Sigmoid colon (tissue), 7 donors: ENCODE measurements around the gene ANKRD33B. TPM values are rescaled to one million over a fixed set of nuclear protein-coding genes. Genes with fewer than 3 reads are reported as not detected.

ENCODE experiments used
- DNase-seq: peaks from one replicate; pipeline ENCODE4 v3.0.0-alpha.2; 2019
- H3K27ac ChIP-seq, 4 donors: fragments of 200-600 bp; sonication (generic); one replicate each; pipeline ENCODE4 v1.5.1; 2016 to 2019; ENCODE audit warnings: mild to moderate bottlenecking in 1 of 4
- H3K27me3 ChIP-seq, 3 donors: fragments of 200-600 bp; sonication (generic); one replicate each; pipeline ENCODE4 v1.5.1; 2019; ENCODE audit warnings: mild to moderate bottlenecking in 1 of 3
- H3K36me3 ChIP-seq, 4 donors: fragments of 200-600 bp; sonication (generic); one replicate each; pipeline ENCODE4 v1.5.1; 2016 to 2019
- H3K4me1 ChIP-seq, 4 donors: fragments of 200-600 bp; sonication (generic); one replicate each; pipeline ENCODE4 v1.5.1; 2017 to 2019
- H3K4me3 ChIP-seq, 4 donors: fragments of 200-600 bp; sonication (generic); one replicate each; pipeline ENCODE4 v1.5.1; 2017 to 2019; ENCODE audit warnings: mild to moderate bottlenecking in 2 of 4, moderate library complexity in 1 of 4
- H3K9me3 ChIP-seq, 4 donors: fragments of 200-600 bp in 3 of 4; sonication (generic) in 3 of 4; one replicate each; pipeline versions ENCODE4 v1.5.1 to v1.6.1; 2013 to 2019
- EP300 ChIP-seq, 4 donors: sonication (generic); formaldehyde crosslinking; IDR thresholded peaks; one replicate each; pipeline ENCODE4 v1.6.1; 2017; ENCODE audit warnings: antibody characterized with exemption in 4 of 4
- POLR2A ChIP-seq, 2 donors: fragments of 450-650 bp; IDR thresholded peaks; one replicate each; pipeline ENCODE4 v1.6.1; 2016; ENCODE audit warnings: antibody characterized with exemption in 2 of 2, mild to moderate bottlenecking in 2 of 2, moderate library complexity in 2 of 2
- POLR2AphosphoS5 ChIP-seq, 4 donors: sonication (generic); formaldehyde crosslinking; IDR thresholded peaks; one replicate each; pipeline ENCODE4 v1.6.1; 2017; ENCODE audit warnings: antibody characterized with exemption in 4 of 4
- WGBS, 2 donors: extraction: QIAGEN DNeasy Blood & Tissue Kit; methylation state at CpG; one replicate each; pipeline ENCODE4 v1.1.7; 2013; 5-methylcytosine and 5-hydroxymethylcytosine counted together
- intact Hi-C: fragments of 100-400 bp; cut with DNase I; formaldehyde crosslinking; loops from one replicate; pipeline ENCODE4 v1.15.1; 2023
- polyA plus RNA-seq, 3 donors: library from polyadenylated mRNA; stranded (reverse); fragments of 200-250 nt; gene quantifications; one replicate each; pipeline ENCODE4 v1.2.3, GENCODE V29; 2013
- total RNA-seq, 4 donors: library from RNA; depleted of rRNA; stranded (reverse); fragments of >200 nt; gene quantifications; one replicate each; pipeline ENCODE4 v1.1.0, GENCODE V29; 2016
- TF ChIP-seq, protein P1 (sequence below), 4 experiments: fragments of 450-650 bp in 3 of 4; fragments of 200-600 bp in 1 of 4; IDR thresholded peaks; one replicate each; pipeline ENCODE4 v1.5.1; 2016 to 2019; ENCODE audit warnings: antibody characterized with exemption in 4 of 4, mild to moderate bottlenecking in 3 of 4, moderate library complexity in 2 of 4
- donor health status: healthy with polysubstance abuse.
- donor health status: Bipolar disorder and iron deficiency.
- donor health status: healthy.

The ANKRD33B gene
- total and polyA plus RNA-seq, 7 donors, result 0.23 to 4.6 (median 2.7) TPM

DNA sequence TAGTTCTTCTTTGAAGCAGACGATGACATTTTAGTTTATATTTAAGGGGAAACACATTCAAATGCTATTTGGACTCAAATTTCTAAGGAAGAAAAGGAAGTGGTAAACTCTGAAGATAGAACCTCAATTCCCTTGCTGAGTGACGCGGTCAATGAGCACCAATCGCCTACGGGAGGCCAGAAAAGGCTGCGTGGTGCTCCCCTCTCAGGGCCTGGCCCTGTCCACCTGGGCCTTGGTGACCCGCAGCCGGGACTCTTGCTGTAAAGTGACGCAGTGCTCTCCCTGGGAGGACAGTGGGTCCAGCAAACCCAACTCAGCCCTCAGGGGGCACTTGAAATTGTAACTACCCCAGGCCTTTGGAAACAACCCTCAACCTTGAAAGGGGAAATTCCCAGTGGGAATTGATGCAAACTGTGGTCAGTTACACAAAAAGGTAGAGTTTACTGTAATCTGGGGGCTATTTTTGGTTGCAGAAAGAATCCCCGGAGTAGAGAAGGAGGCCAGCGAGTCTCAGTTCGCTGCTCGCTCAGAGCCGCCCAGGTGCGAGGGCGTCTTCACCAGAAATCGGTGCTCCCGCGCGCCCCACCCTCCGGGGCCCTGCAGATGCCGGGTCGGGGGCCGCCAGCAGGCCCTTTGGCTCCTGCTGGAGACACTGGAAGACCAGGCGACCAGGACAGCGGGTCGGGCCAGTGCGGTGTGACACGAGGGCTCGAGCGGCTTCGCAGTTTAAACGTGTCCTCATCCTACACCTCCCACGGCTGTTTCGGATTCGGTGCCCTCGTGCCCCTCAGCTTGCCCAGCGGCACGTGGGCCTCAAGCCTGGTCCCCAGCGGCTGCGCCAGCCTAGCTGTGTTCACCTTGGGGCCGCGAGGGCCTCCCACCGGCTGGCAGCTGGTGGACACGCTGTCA is 1.4 kb upstream of the ANKRD33B start:
- H3K27me3 ChIP-seq, result peaks cover 38 to 61% (median 42%) of the 10 kb centered on the region in 3 donors
- DNase-seq, result peak; percentile 56
- peak overlapping the region; percentile 63 to 73 (median 70) for H3K27ac ChIP-seq
- peak overlapping the region in 3 of 4 donors; percentile 52 to 66 (median 57) for H3K4me3 ChIP-seq
- H3K36me3 ChIP-seq, result no peaks in the 10 kb centered on the region
- H3K9me3 ChIP-seq, result no peaks in the 10 kb centered on the region
- TF ChIP-seq POLR2AphosphoS5 (IDR thresholded peaks at IDR 0.05) (no peak), POLR2A (IDR thresholded peaks at IDR 0.05) (no peak), EP300 (IDR thresholded peaks at IDR 0.05) (no peak)
- TF ChIP-seq, protein P1, sequence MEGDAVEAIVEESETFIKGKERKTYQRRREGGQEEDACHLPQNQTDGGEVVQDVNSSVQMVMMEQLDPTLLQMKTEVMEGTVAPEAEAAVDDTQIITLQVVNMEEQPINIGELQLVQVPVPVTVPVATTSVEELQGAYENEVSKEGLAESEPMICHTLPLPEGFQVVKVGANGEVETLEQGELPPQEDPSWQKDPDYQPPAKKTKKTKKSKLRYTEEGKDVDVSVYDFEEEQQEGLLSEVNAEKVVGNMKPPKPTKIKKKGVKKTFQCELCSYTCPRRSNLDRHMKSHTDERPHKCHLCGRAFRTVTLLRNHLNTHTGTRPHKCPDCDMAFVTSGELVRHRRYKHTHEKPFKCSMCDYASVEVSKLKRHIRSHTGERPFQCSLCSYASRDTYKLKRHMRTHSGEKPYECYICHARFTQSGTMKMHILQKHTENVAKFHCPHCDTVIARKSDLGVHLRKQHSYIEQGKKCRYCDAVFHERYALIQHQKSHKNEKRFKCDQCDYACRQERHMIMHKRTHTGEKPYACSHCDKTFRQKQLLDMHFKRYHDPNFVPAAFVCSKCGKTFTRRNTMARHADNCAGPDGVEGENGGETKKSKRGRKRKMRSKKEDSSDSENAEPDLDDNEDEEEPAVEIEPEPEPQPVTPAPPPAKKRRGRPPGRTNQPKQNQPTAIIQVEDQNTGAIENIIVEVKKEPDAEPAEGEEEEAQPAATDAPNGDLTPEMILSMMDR (IDR thresholded peaks at IDR 0.05), result no peak
- peaks cover 0 to 40% (median 30%) of the 10 kb centered on the region in 4 donors for H3K4me1 ChIP-seq
- WGBS, 2 donors, result 42 to 43% methylated on average over 45 of the region's 45 CpGs
- intact Hi-C loops, result no loop called here

DNA sequence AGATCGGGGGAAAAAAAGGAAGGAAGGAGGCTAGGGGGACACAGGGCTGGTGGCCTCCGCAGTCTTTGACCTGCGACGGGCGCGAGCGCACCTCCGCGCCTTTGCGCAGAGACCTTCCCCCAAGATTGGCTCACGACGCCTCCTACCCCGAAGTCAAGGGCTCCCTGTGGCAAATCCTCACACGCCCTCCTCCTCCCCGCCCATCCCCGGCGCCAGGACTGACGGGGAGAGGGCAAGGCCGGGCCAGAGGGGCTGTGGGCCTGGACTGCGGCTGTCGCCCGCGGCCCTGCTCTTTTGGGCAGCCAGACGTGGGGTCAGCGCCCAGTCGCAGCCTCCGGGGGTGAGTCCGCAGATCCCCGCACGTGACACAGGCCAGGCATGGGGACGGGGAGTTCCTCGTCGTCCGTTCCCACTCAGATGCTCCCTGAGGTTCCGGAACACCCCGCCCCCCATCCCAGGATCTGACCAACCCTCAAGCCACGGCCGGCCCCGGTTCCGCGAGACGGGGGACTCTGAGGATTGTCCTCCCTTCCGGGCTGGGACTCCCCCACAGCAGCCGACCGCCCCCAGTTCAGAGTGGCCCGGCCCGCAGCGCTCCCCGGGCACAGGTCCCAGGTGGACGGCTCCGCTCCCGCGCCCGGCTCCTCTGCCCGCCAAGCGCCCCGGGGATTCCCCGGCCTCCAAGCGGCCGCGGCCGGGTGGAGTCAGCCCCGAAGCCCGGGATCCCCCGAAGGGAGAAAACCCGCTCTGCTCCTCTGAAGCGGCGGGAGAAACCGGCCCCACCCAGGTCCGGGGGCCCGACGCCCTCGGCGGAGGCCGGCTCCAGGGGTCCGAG is 543 bp upstream of the ANKRD33B start:
- peaks cover 0 to 48% (median 39%) of the 10 kb centered on the region in 4 donors for H3K4me1 ChIP-seq
- 3% methylated on average over 76 of the region's 76 CpGs for WGBS, 2 donors
- H3K36me3 ChIP-seq, result no peaks in the 10 kb centered on the region
- no peaks in the 10 kb centered on the region for H3K9me3 ChIP-seq
- peak overlapping the region; percentile 63 to 73 (median 70) for H3K27ac ChIP-seq
- peaks cover 38 to 61% (median 42%) of the 10 kb centered on the region in 3 donors for H3K27me3 ChIP-seq
- peak; percentile 82 for DNase-seq
- H3K4me3 ChIP-seq, result peak overlapping the region; percentile 28 to 66 (median 54)
- intact Hi-C loops, result no loop called here
- TF ChIP-seq, protein P1 (IDR thresholded peaks at IDR 0.05), result no peak
- no peak for TF ChIP-seq EP300 (IDR thresholded peaks at IDR 0.05)
- peak in 2 of 4 donors; percentile 16 to 39 for TF ChIP-seq POLR2AphosphoS5 (IDR thresholded peaks at IDR 0.05)

DNA sequence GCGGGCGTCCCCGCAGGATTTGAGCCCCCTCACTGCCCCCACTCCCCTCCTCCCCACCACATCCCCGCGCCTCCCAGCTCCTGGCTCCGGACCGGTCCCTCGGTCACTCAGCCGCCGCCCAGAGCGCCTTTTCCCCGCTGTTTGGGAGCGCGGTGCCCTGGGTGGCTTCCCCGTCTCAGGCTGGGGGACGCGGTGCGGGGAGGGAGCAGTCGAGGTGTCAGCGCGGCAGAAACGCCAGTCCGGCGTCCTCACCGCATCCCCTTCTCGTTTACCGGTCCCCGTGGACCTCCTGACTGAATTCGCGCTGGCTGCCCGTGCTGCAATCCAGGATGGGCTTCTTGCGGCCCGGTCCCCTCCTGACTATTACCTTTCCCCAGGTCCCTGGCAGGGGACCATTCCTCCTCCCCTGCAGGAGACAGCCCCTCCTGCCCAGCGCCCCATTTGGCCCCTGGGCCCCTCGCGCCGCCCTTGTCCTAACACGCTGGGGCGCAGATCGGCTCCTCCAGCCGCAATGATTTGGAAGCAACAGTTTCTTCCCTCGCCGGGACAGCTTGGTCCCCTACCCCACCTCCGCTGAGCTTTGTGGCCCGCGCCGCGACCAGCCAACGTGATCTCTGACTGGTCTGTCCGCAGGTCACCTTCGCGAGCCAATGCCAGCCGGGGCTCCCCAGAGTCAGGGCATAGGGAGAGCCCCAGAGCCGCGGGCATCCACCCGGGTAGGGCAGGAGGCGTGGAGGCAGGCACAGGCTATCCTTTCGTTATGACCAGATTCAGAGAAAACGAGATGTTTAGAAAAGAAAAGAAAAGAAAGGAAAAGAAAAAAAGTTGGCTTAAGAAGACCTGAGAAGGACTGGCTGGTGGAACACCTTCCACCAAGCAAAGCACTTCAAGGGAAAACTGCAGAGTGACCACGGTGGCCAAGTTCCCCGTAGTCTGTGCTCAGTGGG is 1.2 kb downstream of the ANKRD33B start:
- no peaks in the 10 kb centered on the region for H3K9me3 ChIP-seq
- no peak for DNase-seq
- intact Hi-C loops, result loop anchor here (5.0 kb wide), 1 partner anchor 62 kb away; no protein-coding TSS in a partner anchor
- no peaks in the 10 kb centered on the region for H3K36me3 ChIP-seq
- H3K4me3 ChIP-seq, result peak overlapping the region; percentile 31 to 66 (median 54)
- WGBS, 2 donors, result 3 to 5% methylated on average over 61 of the region's 61 CpGs
- peak overlapping the region; percentile 51 to 73 (median 62) for H3K27ac ChIP-seq
- peaks cover 38 to 56% (median 42%) of the 10 kb centered on the region in 3 donors for H3K27me3 ChIP-seq
- no peak for TF ChIP-seq POLR2A (IDR thresholded peaks at IDR 0.05)
- TF ChIP-seq, protein P1 (IDR thresholded peaks at IDR 0.05), result no peak
- TF ChIP-seq POLR2AphosphoS5 (IDR thresholded peaks at IDR 0.05), result no peak
- no peak for TF ChIP-seq EP300 (IDR thresholded peaks at IDR 0.05)
- peaks cover 0 to 50% (median 40%) of the 10 kb centered on the region in 4 donors for H3K4me1 ChIP-seq
